ENCODE measurements around the gene CC2D2A.

Gene CC2D2A

GRCh38 chr4:15636818-15637217 is 167.1 kb downstream of the CC2D2A start:
- no peak for FAIRE-seq
- no peak for DNase-seq (ENCODE audit: insufficient read length, low spot score)
- TF ChIP-seq PAX5 (IDR thresholded peaks at IDR 0.05; ENCODE audit: insufficient read depth, low read length, severe bottlenecking) = no peak
- TF ChIP-seq SPI1 (IDR thresholded peaks at IDR 0.05; ENCODE audit: low read depth, low read length) = no peak
- TF ChIP-seq POLR2AphosphoS5 (IDR thresholded peaks at IDR 0.05; ENCODE audit: low read depth, low read length) = no peak
- TF ChIP-seq POLR2A (IDR thresholded peaks at IDR 0.05; ENCODE audit: low read depth, low read length) = no peak
- TF ChIP-seq TAF1 (IDR thresholded peaks at IDR 0.05; ENCODE audit: low read depth, low read length) = no peak
- no peak for TF ChIP-seq POU2F2 (IDR thresholded peaks at IDR 0.05; ENCODE audit: low read depth, low read length)

DNA sequence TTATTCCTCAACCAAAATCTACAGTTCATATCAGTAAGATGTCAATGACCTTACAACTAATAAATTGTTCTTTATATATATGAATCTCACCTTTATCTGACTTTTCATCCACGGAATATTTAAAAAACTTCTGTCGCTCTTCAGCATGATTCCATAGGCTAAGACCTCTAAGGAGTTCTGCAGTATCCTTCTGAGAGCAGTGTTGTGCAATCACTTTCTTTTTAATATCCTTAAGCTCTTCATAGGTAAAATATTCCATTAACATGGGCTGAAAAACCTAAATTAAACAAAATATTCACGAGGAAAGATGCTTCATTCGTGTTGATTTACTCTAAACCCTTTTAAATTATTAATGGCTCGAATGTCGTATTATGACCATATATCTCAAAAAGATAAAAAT is 168.7 kb downstream of the CC2D2A start:
- TF ChIP-seq TAF1 (IDR thresholded peaks at IDR 0.05; ENCODE audit: low read depth, low read length) (no peak), PAX5 (IDR thresholded peaks at IDR 0.05; ENCODE audit: insufficient read depth, low read length, severe bottlenecking) (no peak), POLR2AphosphoS5 (IDR thresholded peaks at IDR 0.05; ENCODE audit: low read depth, low read length) (no peak), POU2F2 (IDR thresholded peaks at IDR 0.05; ENCODE audit: low read depth, low read length) (no peak), POLR2A (IDR thresholded peaks at IDR 0.05; ENCODE audit: low read depth, low read length) (no peak), SPI1 (IDR thresholded peaks at IDR 0.05; ENCODE audit: low read depth, low read length) (no peak)
- DNase-seq (ENCODE audit: insufficient read length, low spot score) (no peak), FAIRE-seq (no peak)

DNA sequence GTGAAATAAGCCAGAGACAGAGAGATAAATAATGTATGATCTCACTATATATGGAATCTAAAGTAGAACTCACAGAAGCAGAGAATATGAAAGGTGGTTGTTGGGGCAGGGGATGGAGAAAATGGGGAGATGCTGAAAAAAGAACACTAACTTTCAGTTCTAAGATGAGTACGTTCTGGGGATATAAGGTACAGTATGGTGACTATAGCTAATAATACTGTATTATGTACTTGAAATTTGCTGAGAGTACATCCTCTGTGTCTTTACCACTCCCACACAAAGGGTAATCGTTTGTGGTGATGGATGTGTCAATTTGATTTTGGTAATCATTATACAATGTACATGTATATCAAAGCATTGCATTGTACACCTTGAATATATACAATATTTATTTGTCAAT is 178.9 kb downstream of the CC2D2A start:
- no peak for DNase-seq (ENCODE audit: insufficient read length, low spot score)
- peak; percentile 69 for FAIRE-seq
- TF ChIP-seq TAF1 (IDR thresholded peaks at IDR 0.05; ENCODE audit: low read depth, low read length) (no peak), SPI1 (IDR thresholded peaks at IDR 0.05; ENCODE audit: low read depth, low read length) (no peak), POU2F2 (IDR thresholded peaks at IDR 0.05; ENCODE audit: low read depth, low read length) (no peak)

- TF ChIP-seq POLR2AphosphoS5 (IDR thresholded peaks at IDR 0.05; ENCODE audit: low read depth, low read length) (no peak), POLR2A (IDR thresholded peaks at IDR 0.05; ENCODE audit: low read depth, low read length) (no peak), POU2F2 (IDR thresholded peaks at IDR 0.05; ENCODE audit: low read depth, low read length) (0 out of 2 replicates have a peak, but pooled peaks have one; percentile 21), SPI1 (IDR thresholded peaks at IDR 0.05; ENCODE audit: low read depth, low read length) (no peak), PAX5 (IDR thresholded peaks at IDR 0.05; ENCODE audit: insufficient read depth, low read length, severe bottlenecking) (no peak), TAF1 (IDR thresholded peaks at IDR 0.05; ENCODE audit: low read depth, low read length) (no peak)
- peak; percentile 95 for FAIRE-seq
- no peak for DNase-seq (ENCODE audit: insufficient read length, low spot score)
Measured at GRCh38 chr4:15649914-15650545, 180.3 kb downstream of the CC2D2A start.

Measured in GM12891 (cell line).